ENCODE results near the gene PEDS1. TPM values are rescaled to one million over a fixed set of nuclear protein-coding genes. Genes with fewer than 3 reads are reported as not detected.

Gene PEDS1
- total RNA-seq, 2 experiments from 2014 or later, result 16.0 to 17.3 TPM

DNA sequence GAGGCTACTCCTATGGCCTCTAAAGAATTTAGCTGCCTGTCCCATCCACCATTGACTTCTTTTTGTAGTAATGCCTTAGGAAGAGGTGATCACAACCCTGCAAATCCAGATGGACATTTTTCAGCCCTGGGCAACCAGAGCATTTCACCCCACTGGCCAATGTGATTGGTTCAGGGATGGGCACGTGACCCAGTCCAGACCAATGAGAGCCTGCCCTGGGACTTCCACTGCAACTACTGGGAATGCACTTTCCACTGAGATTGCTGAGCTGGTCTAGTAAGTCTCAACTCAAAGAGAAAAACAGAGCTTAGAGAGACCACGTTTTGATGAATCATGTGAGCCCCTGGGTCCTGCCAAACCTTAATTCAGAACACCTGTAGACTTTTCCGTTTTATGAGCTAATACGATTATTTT, 31.7 kb downstream of the PEDS1 start:
- ATAC-seq (no peak), DNase-seq (no peak)
- no peaks in the 10 kb centered on the region for H3K9me3 Mint-ChIP-seq
- H3K4me3 Mint-ChIP-seq, result no peak overlapping the region
- intact Hi-C loops (cut with micrococcal nuclease), result loop anchor here (2.0 kb wide), 1 partner anchor 47 kb away; no protein-coding TSS in a partner anchor
- TF ChIP-seq, protein P1, sequence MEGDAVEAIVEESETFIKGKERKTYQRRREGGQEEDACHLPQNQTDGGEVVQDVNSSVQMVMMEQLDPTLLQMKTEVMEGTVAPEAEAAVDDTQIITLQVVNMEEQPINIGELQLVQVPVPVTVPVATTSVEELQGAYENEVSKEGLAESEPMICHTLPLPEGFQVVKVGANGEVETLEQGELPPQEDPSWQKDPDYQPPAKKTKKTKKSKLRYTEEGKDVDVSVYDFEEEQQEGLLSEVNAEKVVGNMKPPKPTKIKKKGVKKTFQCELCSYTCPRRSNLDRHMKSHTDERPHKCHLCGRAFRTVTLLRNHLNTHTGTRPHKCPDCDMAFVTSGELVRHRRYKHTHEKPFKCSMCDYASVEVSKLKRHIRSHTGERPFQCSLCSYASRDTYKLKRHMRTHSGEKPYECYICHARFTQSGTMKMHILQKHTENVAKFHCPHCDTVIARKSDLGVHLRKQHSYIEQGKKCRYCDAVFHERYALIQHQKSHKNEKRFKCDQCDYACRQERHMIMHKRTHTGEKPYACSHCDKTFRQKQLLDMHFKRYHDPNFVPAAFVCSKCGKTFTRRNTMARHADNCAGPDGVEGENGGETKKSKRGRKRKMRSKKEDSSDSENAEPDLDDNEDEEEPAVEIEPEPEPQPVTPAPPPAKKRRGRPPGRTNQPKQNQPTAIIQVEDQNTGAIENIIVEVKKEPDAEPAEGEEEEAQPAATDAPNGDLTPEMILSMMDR (IDR thresholded peaks at IDR 0.05), result no peak
- CTCF ChIA-PET, result interaction anchor here (0.9 to 9.5 kb wide), 11 partner anchors 11 to 143 kb away, joined by 3 to 203 read pairs (median 11); partner anchors contain the start of gene PEDS1
- no peaks in the 10 kb centered on the region for H3K27me3 Mint-ChIP-seq
- POLR2A ChIA-PET, result interaction anchor here (1.1 to 1.8 kb wide), 2 partner anchors 27 to 31 kb away, joined by 3 to 5 read pairs; partner anchors contain the start of gene PEDS1
- peaks cover 4% of the 10 kb centered on the region for H3K4me1 Mint-ChIP-seq (ENCODE audit: low read depth)
- H3K36me3 Mint-ChIP-seq (ENCODE audit: low read depth), result peaks cover 7% of the 10 kb centered on the region
- H3K27ac Mint-ChIP-seq, result no peak overlapping the region

DNA sequence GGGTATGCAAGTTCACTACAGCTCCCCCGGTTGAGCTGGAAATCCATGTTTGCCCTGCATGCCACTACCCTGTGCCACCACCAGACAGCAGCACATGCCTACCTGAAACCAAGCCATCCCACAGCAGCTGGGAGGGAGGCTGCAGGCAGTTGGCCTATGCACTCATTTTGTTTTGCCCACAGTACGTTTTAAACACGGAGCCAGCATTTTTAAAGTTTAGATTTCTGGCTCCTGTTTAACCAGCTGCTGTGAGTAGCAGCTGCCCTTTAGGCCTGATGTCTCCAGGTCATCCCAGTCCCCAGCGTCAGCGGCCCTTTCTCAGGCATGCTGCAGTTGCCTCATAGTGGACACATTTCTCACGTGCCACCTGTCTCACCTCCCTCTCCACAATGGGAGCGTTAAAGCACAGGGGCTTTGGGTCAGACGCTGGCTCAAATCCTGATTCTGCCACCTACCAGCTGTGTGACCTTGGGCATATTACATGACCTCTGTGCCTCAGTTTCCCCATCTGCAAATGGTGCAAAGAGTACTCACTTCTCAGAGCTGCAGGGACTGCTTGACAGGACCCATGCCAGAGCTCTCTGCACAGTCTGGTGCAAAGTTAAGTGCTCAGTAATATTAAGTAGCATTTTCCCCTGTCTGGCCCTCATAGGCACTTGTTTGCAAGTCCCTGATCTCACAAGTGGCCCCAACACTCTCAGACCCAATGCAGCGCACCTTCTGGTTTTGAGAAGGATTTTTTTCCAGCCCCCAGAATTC, 32.4 kb downstream of the PEDS1 start:
- TF ChIP-seq, protein P1 (IDR thresholded peaks at IDR 0.05), result peak; percentile 70
- H3K27ac Mint-ChIP-seq, result no peak overlapping the region
- no peaks in the 10 kb centered on the region for H3K9me3 Mint-ChIP-seq
- CTCF ChIA-PET, result interaction anchor here (0.9 to 9.5 kb wide), 22 partner anchors 10 to 344 kb away, joined by 3 to 203 read pairs (median 6); partner anchors contain the start of gene PEDS1
- intact Hi-C loops (cut with micrococcal nuclease), result loop anchor here (2.0 kb wide), 1 partner anchor 48 kb away; no protein-coding TSS in a partner anchor
- ATAC-seq (peak; percentile 80), DNase-seq (peak; percentile 75)
- no peaks in the 10 kb centered on the region for H3K27me3 Mint-ChIP-seq
- peaks cover 7% of the 10 kb centered on the region for H3K36me3 Mint-ChIP-seq (ENCODE audit: low read depth)
- POLR2A ChIA-PET, result interaction anchor here (0.8 to 1.8 kb wide), 4 partner anchors 11 to 58 kb away, joined by 3 to 5 read pairs (median 3); partner anchors contain the start of gene PEDS1
- H3K4me1 Mint-ChIP-seq (ENCODE audit: low read depth), result peaks cover 8% of the 10 kb centered on the region
- no peak overlapping the region for H3K4me3 Mint-ChIP-seq

GRCh38 chr20:50118203-50118602, 35.3 kb downstream of the PEDS1 start:
- intact Hi-C loops (cut with micrococcal nuclease), result no loop called here
- CTCF ChIA-PET, result interaction anchor here (0.9 to 9.5 kb wide), 6 partner anchors 22 to 61 kb away, joined by 3 to 203 read pairs (median 34); partner anchors contain the start of gene PEDS1
- no peak for ATAC-seq
- H3K27ac Mint-ChIP-seq, result no peak overlapping the region
- H3K4me1 Mint-ChIP-seq (ENCODE audit: low read depth), result peaks cover 29% of the 10 kb centered on the region
- no peak for DNase-seq
- no peaks in the 10 kb centered on the region for H3K27me3 Mint-ChIP-seq
- TF ChIP-seq, protein P1 (IDR thresholded peaks at IDR 0.05), result no peak
- no peaks in the 10 kb centered on the region for H3K9me3 Mint-ChIP-seq
- POLR2A ChIA-PET, result interaction anchor here (0.6 to 0.7 kb wide), 2 partner anchors 17 to 29 kb away, joined by 3 to 4 read pairs; no protein-coding TSS in a partner anchor
- H3K4me3 Mint-ChIP-seq, result no peak overlapping the region
- H3K36me3 Mint-ChIP-seq (ENCODE audit: low read depth), result peaks cover 2% of the 10 kb centered on the region

- peaks cover 11% of the 10 kb centered on the region for H3K36me3 Mint-ChIP-seq (ENCODE audit: low read depth)
- no peaks in the 10 kb centered on the region for H3K9me3 Mint-ChIP-seq
- peak overlapping the region; percentile 93 for H3K27ac Mint-ChIP-seq
- intact Hi-C loops (cut with micrococcal nuclease), result no loop called here
- peaks cover 40% of the 10 kb centered on the region for H3K4me1 Mint-ChIP-seq (ENCODE audit: low read depth)
- ATAC-seq (no peak), DNase-seq (peak; percentile 32)
- H3K4me3 Mint-ChIP-seq, result peak overlapping the region; percentile 94
- CTCF ChIA-PET, result interaction anchor here (0.9 to 9.5 kb wide), 13 partner anchors 9 to 137 kb away, joined by 3 to 203 read pairs (median 4); partner anchors contain the start of gene PEDS1
- no peaks in the 10 kb centered on the region for H3K27me3 Mint-ChIP-seq
- POLR2A ChIA-PET, result interaction anchor here (0.5 to 1.9 kb wide), 6 partner anchors 17 to 46 kb away, joined by 3 to 15 read pairs (median 3); partner anchors contain the start of gene PEDS1
- TF ChIP-seq, protein P1 (IDR thresholded peaks at IDR 0.05), result no peak
Observed at GRCh38 chr20:50116368-50116999, 37.0 kb downstream of the PEDS1 start.
